GM12891 (cell line): ENCODE results near the gene SV2C.

ENCODE experiments used
- POLR2A ChIP-seq: IDR thresholded peaks from 2 replicates; pipeline ENCODE4 v1.6.1; 2011; ENCODE audit warnings: low read depth, low read length, control low read depth
- TAF1 ChIP-seq: IDR thresholded peaks from 2 replicates; pipeline ENCODE4 v1.6.1; 2011; ENCODE audit warnings: low read depth, low read length, control low read depth

DNA sequence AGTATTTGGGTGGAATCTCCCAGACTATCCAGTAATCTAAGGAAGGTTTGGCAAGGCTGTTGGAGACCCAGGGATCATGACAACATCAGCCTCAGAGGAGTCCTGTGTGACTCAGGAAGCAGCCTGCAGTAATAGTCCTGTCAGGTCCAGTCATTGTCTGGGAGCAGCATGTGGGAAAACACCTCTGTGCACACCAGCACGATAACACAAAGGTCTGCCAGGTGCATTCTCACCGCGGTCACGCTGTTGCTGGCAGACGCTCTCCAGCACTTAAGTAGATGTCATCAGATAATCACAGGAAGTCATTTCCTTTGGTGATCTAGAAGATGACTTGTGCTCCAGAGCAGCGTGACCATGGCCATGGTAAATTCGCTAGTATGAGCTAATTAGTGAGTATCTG, 220.7 kb downstream of the SV2C start:
- TF ChIP-seq POLR2A (no peak), TAF1 (no peak)
